GM19395 (cell line): ENCODE measurements around the gene DAP.
"Not testable (repeated sequence)": the region's sequence is repeated elsewhere in the genome, so short reads cannot be mapped to it uniquely, and the experiment has no call there.

Experiments
- ATAC-seq: cut with Tn5 transposase; IDR thresholded peaks from one replicate; pipeline ENCODE4 v1.9.1; 2021; ENCODE audit warnings: mild to moderate bottlenecking, moderate library complexity; ENCODE audit not compliant: unreplicated experiment

DAP gene

DNA sequence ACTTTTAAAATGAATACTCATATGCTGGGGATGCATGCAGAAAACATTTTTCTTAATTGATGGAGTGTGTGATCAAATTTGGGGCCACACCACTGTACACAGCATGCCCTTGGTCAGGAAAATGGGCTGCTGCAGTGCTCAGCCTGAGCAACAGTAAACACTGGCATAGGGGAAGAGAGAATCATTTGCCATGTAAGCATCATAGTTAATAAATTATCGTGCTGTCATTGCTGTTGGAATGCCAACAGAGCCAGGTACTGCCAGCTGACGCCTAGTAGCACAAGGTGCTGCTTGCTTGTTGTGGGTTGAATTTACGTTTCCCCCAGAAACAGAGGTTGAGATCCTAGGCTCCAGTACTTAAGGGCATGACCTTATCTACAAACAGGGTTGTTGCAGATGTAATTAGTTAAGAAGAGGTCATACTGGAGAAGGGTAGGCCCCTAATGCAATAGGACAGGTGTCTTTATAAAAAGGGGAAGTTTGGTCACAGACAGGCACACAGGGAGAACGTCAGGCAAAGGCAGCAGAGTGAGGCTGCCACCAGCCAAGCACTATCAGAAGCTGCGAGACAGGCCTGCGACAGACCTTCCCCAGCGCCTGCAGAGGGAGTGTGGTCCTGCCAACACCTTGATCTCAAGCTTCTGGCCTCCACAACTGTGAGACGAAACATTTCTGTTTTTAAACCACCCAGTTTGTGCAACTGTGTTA, 25.3 kb downstream of the DAP start:
- ATAC-seq, result peak; percentile 88

GRCh38 chr5:10734832-10735523, 26.1 kb downstream of the DAP start:
- ATAC-seq, result no peak

DNA sequence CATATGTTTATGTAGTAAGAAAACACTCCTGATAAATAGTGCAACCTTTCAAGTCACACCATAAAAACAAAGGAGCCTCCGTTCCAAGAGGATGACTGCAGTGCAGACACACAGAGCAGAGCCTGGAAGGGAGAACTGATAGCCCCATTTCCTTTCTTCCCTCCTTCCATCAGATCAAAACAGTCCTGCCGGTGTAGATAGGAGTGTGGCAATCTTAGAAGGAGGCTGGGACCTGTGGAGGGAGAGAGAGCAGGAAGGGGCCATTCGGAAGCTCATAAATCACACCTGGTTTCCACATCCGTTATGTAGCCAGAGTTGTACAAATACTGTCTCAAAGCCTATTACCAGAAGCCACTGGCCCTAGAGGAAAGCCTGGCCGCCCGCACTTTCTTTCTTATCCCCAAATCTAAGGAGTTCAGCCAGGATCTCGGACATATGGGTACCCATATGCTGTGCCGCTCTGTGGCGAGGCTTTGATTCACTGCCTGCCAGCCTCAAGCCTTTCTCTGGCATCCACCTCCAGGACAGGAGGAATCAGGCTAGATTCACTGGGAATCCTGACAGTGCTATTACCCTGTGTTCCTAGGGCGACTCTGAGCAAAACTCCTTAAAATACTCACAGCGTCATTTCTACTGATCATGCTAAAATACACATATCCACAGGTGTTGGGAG, 26.9 kb downstream of the DAP start:
- ATAC-seq, result no peak

GRCh38 chr5:10733426-10733825, 27.6 kb downstream of the DAP start:
- no peak for ATAC-seq

- no peak for ATAC-seq
Observed at GRCh38 chr5:10731913-10732312, 29.1 kb downstream of the DAP start.

DNA sequence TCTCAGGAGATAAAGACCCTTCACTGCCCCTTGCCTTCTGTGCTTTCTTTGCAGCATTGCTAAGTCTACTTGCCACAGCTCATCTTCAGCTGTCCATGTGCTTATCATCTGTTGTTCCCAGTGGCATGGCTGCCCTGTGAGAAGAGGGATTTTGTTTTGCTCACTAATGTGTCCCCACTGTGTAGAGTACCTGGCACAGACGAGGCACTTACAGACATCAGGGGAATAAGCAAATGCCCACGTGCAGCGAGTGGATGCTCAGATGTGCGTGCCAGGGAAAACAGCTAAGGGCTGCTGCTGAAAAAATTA, 31.0 kb downstream of the DAP start:
- ATAC-seq, result no peak

GRCh38 chr5:10729320-10730042, 31.6 kb downstream of the DAP start:
- no peak for ATAC-seq

DNA sequence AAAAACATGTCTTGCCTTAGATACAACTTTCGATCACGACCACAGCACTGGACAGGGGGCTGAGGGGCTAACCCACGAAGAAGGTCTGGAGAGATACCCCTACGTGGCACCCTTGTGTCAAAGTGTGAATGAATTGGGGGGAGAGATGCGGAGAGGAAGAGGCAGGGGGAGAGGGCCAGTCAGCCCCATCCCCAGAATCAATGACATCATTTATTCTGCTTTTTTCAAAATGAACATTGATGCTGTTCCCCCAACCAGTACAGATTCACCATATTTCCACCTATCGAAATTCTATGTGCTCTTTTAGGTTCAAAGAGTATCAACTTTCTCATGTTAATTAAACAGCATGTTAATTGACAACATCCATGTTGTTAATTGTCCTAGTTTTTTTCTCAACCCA, 32.4 kb downstream of the DAP start:
- ATAC-seq, result no peak

DNA sequence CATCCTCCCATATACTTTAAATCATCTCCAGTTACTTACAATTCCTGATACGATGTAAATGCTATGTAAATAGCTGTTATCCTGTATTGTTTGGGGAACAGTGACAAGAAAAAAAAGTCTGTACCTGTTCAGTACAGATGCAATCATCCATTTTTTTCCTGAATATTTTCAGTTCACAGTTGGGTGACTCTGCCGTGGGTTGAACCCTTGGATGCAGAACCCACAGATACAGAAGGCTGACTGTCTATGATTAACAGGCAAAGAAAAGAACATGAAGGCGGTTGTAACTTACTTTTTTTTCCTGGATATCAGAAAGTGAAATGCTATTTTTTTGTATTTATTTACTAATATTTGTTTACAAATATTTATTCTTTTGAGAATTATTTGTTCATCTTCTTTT, 33.2 kb downstream of the DAP start:
- ATAC-seq, result no peak

GRCh38 chr5:10726913-10727517, 34.0 kb downstream of the DAP start:
- ATAC-seq, result peak; percentile 87

GRCh38 chr5:10726179-10726912, 34.7 kb downstream of the DAP start:
- peak; percentile 30 for ATAC-seq

GRCh38 chr5:10725636-10726035, 35.4 kb downstream of the DAP start:
- no peak for ATAC-seq

DNA sequence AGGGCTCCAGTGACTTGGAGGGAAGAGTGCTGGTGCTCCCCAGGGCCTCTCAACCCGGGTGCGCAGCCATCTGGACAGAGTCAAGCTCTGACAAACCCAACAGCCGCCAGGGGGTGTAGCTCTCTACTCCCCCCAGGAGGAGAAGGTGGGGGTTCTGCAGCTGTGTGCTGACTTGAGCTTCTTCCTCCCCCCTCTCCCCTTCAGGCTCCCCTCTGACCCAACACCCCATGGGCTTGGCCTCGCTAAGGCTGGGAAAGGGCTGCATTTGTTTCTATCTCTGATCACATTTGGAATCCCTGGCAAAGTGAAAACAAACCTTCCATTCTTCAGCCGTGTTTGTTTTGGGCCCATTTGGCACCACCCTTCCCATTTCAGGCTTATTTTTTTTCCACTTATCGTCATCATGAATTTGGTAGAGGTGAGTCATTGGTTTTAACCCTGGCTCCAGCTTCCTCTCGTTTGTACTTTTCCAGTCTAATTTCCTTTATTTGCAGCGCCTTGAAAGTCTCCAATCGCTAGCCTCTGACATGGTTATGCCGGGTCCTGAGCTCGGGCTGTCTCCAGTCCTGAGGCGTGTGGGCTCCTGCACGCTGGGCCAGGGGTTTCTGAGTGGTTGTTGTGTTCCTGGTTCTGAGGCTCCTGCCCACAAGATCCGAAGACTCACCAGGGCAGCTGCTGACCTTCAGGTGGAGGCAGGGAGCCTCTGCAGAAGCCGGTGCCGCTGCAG, 36.1 kb downstream of the DAP start:
- no peak for ATAC-seq

- no peak for ATAC-seq
Observed at GRCh38 chr5:10723514-10723913, 37.5 kb downstream of the DAP start.

- ATAC-seq, result not testable (repeated sequence)
Observed at GRCh38 chr5:10720766-10721165, 40.3 kb downstream of the DAP start.

- ATAC-seq, result no peak
Observed at GRCh38 chr5:10719965-10720364, 41.1 kb downstream of the DAP start.

- ATAC-seq, result not testable (repeated sequence)
Observed at GRCh38 chr5:10718617-10719016, 42.4 kb downstream of the DAP start.

DNA sequence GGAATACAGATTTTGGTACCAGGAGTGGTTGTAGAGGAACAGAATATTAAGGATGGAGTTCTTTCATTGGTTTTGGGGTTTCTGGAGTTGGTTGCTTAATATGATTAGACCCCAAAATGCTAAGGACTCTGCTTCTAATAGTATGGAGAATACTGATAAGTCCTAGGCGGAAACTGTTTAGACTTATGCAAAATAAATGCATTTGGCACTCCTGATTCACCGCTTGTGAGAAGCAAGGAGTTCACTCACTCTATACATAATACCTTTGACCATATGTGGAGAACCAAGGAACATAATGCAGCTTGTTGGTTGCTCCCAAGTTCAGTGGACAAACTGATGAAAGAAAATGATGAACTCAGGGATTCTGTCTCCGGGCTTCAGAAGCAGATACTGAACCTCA, 44.2 kb downstream of the DAP start:
- ATAC-seq, result not testable (repeated sequence)

- no peak for ATAC-seq
Observed at GRCh38 chr5:10715605-10716290, 45.3 kb downstream of the DAP start.
